Retinal pigment epithelial cell (primary cell): ENCODE measurements around the gene CDH13.
A peak's percentile ranks its signal among the peaks of the same experiment; 100 is the strongest.

Experiments
- DNase-seq: peaks from one replicate; pipeline ENCODE4 v3.0.0-alpha.2; 2010; ENCODE audit warnings: low read depth
- H3K4me3 ChIP-seq: 2 replicates; pipeline ENCODE4 v1.5.1; 2011; ENCODE audit warnings: mild to moderate bottlenecking, low read length, control low read depth, moderate library complexity
- TF ChIP-seq, protein P1 (sequence below): conservative IDR thresholded peaks from 2 replicates; pipeline ENCODE4 v1.5.1; 2011; ENCODE audit warnings: low read depth, low read length, control low read depth, inconsistent platforms

Gene CDH13

DNA sequence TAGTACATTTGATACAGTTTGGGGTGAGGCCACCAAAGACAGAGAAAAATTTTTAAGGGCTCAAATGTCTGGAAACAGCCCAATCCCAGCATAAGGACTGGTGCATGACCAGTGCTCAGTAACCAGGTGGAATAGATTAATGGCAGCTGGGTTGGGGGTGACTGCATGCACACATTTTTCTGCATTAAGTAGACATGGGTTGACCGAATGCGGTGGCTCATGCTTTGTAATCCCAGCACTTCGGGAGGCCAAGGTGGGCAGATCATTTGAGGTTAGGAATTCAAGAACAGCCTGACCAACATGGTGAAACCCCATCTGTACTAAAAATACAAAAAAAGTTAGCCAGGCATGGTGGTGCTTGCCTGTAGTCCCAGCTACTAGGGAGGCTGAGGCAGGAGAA lies 1060.0 kb downstream of the CDH13 start:
- TF ChIP-seq, protein P1, sequence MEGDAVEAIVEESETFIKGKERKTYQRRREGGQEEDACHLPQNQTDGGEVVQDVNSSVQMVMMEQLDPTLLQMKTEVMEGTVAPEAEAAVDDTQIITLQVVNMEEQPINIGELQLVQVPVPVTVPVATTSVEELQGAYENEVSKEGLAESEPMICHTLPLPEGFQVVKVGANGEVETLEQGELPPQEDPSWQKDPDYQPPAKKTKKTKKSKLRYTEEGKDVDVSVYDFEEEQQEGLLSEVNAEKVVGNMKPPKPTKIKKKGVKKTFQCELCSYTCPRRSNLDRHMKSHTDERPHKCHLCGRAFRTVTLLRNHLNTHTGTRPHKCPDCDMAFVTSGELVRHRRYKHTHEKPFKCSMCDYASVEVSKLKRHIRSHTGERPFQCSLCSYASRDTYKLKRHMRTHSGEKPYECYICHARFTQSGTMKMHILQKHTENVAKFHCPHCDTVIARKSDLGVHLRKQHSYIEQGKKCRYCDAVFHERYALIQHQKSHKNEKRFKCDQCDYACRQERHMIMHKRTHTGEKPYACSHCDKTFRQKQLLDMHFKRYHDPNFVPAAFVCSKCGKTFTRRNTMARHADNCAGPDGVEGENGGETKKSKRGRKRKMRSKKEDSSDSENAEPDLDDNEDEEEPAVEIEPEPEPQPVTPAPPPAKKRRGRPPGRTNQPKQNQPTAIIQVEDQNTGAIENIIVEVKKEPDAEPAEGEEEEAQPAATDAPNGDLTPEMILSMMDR = no peak
- no peak overlapping the region for H3K4me3 ChIP-seq
- DNase-seq = no peak

DNA sequence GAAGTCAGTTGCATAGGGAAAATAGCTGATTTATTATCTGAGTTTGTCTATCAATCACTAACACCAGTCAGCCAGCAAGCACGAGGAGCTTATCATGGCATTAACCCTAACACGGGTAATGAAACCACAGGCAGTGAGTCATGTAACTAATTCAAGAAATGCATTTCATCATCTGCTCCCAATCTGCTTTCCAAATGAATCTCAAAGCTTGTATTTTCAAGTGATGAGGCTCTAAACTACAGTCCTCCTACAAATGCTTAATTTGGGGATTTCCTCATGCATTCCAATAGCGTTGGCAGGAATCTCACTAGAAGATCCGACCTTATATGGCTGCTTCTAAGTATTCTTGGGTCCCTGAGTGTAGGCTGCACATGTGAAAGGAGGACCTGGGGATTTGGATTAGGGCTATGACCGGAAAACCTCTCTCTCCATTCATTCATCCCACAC lies 1062.6 kb downstream of the CDH13 start:
- peak; percentile 97 for DNase-seq
- TF ChIP-seq, protein P1 = no peak
- no peak overlapping the region for H3K4me3 ChIP-seq

DNA sequence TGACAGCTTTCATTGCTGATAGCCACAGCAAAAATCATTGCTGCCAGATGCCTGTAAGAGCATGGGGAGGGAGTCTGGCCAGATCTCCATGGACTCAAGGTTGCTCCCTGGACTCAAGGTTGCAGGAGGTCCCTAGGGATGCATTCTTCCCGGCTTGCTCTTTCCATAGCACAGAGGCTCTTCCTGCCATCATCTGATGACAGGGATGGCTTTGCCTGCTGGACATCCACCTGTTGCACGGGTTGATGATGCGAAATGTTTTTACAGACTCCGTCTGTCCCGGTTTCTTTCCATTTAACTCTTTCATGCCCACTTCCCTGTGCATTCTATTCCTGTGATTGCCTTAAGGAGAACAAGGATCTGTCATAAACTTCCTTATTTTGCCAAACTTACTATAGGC lies 1065.5 kb downstream of the CDH13 start:
- TF ChIP-seq, protein P1 = no peak
- DNase-seq = no peak
- H3K4me3 ChIP-seq = no peak overlapping the region

DNA sequence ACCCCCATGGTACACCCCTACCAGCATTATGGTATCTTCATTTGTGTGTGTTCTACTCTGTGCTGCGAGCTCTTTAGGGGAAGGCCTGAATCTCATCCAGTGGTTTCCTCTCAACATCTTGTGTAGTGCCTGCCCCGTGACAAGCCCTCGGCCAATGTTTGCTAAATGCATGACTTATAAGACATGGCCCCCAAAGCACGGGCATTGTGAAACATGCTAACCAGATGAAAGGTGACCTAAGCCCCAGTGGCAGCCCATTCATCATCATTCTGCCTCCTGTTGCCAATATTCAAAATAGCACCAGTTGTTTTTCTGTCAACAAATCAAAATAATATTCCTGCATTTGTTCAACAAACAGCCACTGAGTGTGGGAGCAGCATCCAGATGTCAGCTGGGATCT lies 1072.2 kb downstream of the CDH13 start:
- no peak for DNase-seq
- TF ChIP-seq, protein P1 = no peak
- H3K4me3 ChIP-seq = no peak overlapping the region

DNA sequence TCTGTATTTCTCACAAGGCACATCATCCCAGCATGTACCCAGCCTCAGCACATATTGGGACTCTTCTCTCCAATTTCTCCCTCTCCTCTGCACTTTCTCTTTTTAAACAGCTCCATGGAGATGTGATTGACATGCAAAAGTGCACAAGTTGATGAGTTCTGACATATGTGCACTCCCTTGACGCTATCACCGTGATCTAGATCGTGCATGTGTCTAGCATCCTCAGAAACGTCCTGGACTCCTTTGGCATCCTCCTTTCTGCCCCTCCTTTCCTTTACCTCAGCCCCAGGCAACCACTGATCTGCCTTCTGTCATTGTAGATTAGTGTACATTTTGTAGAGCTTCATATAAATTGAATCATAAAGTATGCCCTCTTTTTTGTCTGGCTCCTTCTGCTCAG lies 1073.0 kb downstream of the CDH13 start:
- TF ChIP-seq, protein P1 = no peak
- H3K4me3 ChIP-seq = no peak overlapping the region
- DNase-seq = no peak

DNA sequence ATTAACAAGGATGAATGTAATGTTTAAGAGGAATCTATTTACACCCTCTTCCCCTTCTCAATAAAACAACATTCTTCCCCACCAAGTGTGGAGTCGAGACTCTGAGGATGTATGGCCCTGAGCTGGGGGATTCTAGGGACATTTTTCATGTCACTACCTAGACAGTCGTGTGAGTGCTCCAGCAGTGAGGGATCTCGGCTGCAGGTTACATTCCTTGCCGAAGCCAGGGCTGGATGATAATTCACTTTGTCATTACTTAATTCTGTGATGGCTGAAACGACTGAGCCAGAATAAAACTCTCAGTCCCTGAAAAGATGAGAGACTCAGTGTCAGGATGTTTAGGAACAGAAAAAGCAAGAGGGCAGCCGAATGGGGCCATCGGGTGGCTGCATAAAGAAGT lies 1074.1 kb downstream of the CDH13 start:
- TF ChIP-seq, protein P1 = no peak
- DNase-seq = no peak
- no peak overlapping the region for H3K4me3 ChIP-seq

DNA sequence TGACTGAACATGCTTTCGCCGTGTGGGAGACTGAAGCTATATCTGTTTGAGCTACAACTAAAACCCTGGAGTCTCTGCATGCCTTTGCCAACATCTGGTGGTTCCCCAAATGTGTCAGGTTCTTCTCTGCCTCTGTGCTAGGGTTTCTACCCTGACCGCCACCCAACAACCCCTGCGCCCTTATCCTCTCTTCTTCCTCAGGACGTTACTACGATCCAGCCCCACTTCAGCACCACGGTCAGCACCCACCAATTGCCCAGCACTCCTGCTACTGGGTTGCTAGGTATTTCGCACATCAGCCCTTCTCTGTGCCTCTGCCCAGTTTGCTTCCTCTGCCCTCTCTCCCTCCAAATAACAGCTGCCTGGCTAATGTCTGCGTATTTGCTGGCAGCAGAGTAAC lies 1074.7 kb downstream of the CDH13 start:
- DNase-seq = peak; percentile 12
- TF ChIP-seq, protein P1 = no peak
- no peak overlapping the region for H3K4me3 ChIP-seq
